HG02623 (cell line): Measurements from ENCODE around the gene GABBR2.

Source experiments
- ATAC-seq: cut with Tn5 transposase; IDR thresholded peaks from one replicate; pipeline ENCODE4 v1.9.1; 2021; ENCODE audit warnings: moderate library complexity; ENCODE audit not compliant: unreplicated experiment

Gene GABBR2

GRCh38 chr9:98413084-98413483 lies 295.7 kb downstream of the GABBR2 start:
- no peak for ATAC-seq

- no peak for ATAC-seq
These were observed 296.5 kb downstream of the GABBR2 start for GRCh38 chr9:98412101-98412842.

GRCh38 chr9:98410185-98410697 lies 298.5 kb downstream of the GABBR2 start:
- no peak for ATAC-seq

GRCh38 chr9:98409719-98410118 lies 299.0 kb downstream of the GABBR2 start:
- no peak for ATAC-seq

GRCh38 chr9:98406469-98406868 lies 302.3 kb downstream of the GABBR2 start:
- ATAC-seq: no peak

GRCh38 chr9:98404237-98404636 lies 304.5 kb downstream of the GABBR2 start:
- no peak for ATAC-seq

- no peak for ATAC-seq
These were observed 305.0 kb downstream of the GABBR2 start for GRCh38 chr9:98403715-98404114.

- ATAC-seq: no peak
These were observed 306.5 kb downstream of the GABBR2 start for GRCh38 chr9:98402019-98402840.

GRCh38 chr9:98401140-98402018 lies 307.4 kb downstream of the GABBR2 start:
- ATAC-seq: no peak

GRCh38 chr9:98399950-98400683 lies 308.6 kb downstream of the GABBR2 start:
- ATAC-seq: no peak

- ATAC-seq: no peak
These were observed 312.1 kb downstream of the GABBR2 start for GRCh38 chr9:98396656-98397055.

- ATAC-seq: no peak
These were observed 312.5 kb downstream of the GABBR2 start for GRCh38 chr9:98396236-98396635.

GRCh38 chr9:98391867-98392266 lies 316.9 kb downstream of the GABBR2 start:
- no peak for ATAC-seq

GRCh38 chr9:98391406-98391805 lies 317.3 kb downstream of the GABBR2 start:
- no peak for ATAC-seq

GRCh38 chr9:98385751-98386150 lies 323.0 kb downstream of the GABBR2 start:
- ATAC-seq: no peak

- ATAC-seq: no peak
These were observed 325.0 kb downstream of the GABBR2 start for GRCh38 chr9:98383758-98384157.

GRCh38 chr9:98381311-98382103 lies 327.2 kb downstream of the GABBR2 start:
- no peak for ATAC-seq

GRCh38 chr9:98380065-98380681 lies 328.6 kb downstream of the GABBR2 start:
- ATAC-seq: no peak

GRCh38 chr9:98379572-98379971 lies 329.2 kb downstream of the GABBR2 start:
- ATAC-seq: no peak
